ENCODE data around the gene FBXO46.
A peak's percentile ranks its signal among the peaks of the same experiment; 100 is the strongest.
"Not testable (repeated sequence)": the region's sequence is repeated elsewhere in the genome, so short reads cannot be mapped to it uniquely, and the experiment has no call there.

FBXO46 gene

GRCh38 chr19:45757695-45758094 is 27.0 kb upstream of the FBXO46 start:
- Histone ChIP-seq H3K9ac (no peak overlapping the region), H3K36me3 (no peaks in the 10 kb centered on the region), H3K27me3 (no peaks in the 10 kb centered on the region), H3K9me3 (no peaks in the 10 kb centered on the region), H3K27ac (no peak overlapping the region), H3K4me1 (peaks cover 22% of the 10 kb centered on the region), H3K4me2 (no peak overlapping the region), H3K4me3 (no peak overlapping the region), H4K20me1 (no peaks in the 10 kb centered on the region)
- TF ChIP-seq Cebpa-rat (IDR thresholded peaks at IDR 0.05), result no peak

GRCh38 chr19:45754323-45754722 is 23.6 kb upstream of the FBXO46 start:
- peaks cover 8% of the 10 kb centered on the region for H3K4me1 ChIP-seq
- H3K4me2 ChIP-seq, result no peak overlapping the region
- H4K20me1 ChIP-seq, result no peaks in the 10 kb centered on the region
- H3K27me3 ChIP-seq, result no peaks in the 10 kb centered on the region
- H3K36me3 ChIP-seq, result no peaks in the 10 kb centered on the region
- H3K4me3 ChIP-seq, result no peak overlapping the region
- no peak for TF ChIP-seq Cebpa-rat (IDR thresholded peaks at IDR 0.05)
- H3K27ac ChIP-seq, result no peak overlapping the region
- no peaks in the 10 kb centered on the region for H3K9me3 ChIP-seq
- H3K9ac ChIP-seq, result no peak overlapping the region

DNA sequence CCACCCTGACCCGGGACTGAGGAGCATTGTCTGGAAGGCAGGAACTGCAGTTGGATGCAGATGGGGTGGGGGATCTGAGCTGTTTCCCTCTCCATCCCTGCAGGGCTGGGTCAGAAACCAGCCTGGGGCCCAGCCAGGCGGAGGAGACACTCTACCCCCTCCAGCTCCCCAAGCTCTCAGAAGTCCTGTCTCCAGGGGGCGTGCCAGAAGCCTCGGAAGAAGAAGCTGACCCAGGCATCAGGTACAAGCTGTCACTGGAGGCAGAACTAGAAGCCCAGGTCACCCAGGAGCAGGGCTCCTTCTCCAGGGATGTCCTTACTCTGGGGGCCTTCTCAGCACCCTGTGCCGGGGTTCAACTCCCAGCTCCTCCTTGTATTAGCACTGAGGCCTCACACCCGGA is 22.9 kb upstream of the FBXO46 start:
- no peak overlapping the region for H3K27ac ChIP-seq
- no peak overlapping the region for H3K4me3 ChIP-seq
- H3K4me2 ChIP-seq, result peak overlapping the region; percentile 25
- H4K20me1 ChIP-seq, result no peaks in the 10 kb centered on the region
- TF ChIP-seq Cebpa-rat (IDR thresholded peaks at IDR 0.05), result no peak
- H3K9me3 ChIP-seq, result no peaks in the 10 kb centered on the region
- H3K27me3 ChIP-seq, result no peaks in the 10 kb centered on the region
- H3K9ac ChIP-seq, result no peak overlapping the region
- H3K4me1 ChIP-seq, result peaks cover 8% of the 10 kb centered on the region
- H3K36me3 ChIP-seq, result no peaks in the 10 kb centered on the region

DNA sequence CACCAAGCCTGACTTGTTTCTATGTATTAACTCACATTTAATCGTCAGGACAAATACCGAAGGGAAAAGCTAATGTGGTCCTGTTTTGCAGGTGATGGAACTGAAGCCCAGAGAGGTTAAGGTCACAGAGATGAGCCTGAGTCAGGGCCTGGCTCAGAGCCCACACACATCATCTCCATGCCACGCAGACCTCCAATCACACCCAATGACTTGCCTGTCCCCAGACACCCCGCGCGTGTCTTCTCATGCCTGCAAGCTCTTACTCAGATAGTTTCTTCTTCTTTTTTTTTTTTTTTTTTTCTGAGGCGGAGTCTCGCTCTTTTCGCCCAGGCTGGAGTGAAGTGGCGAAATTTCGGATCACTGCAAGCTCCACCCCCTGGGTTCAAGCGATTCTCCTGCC is 21.9 kb upstream of the FBXO46 start:
- Histone ChIP-seq H3K9ac (no peak overlapping the region), H3K36me3 (no peaks in the 10 kb centered on the region), H3K4me3 (no peak overlapping the region), H3K27me3 (no peaks in the 10 kb centered on the region), H3K4me2 (no peak overlapping the region), H3K9me3 (no peaks in the 10 kb centered on the region), H4K20me1 (no peaks in the 10 kb centered on the region), H3K27ac (no peak overlapping the region), H3K4me1 (peaks cover 8% of the 10 kb centered on the region)
- no peak for TF ChIP-seq Cebpa-rat (IDR thresholded peaks at IDR 0.05)

DNA sequence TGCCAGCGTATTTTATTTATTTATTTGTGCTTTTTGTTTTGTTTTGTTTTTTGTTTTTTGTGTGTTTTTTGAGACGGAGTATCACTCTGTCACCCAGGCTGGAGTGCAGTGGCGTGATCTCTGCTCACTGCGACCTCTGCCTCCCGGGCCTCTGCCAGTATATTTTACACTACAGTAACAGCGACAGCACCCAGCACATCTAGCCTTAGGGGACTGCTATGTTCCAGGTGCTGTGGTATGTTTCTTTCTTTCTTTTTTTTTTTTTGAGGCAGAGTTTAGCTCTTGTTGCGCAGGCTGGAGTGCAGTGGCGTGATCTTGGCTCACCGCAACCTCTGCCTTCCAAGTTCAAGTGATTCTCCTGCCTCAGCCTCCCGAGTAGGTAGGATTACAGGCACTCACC is 20.8 kb upstream of the FBXO46 start:
- not testable (repeated sequence) for H3K9ac ChIP-seq, H3K9me3 ChIP-seq

GRCh38 chr19:45747513-45747912 is 16.8 kb upstream of the FBXO46 start:
- Histone ChIP-seq H3K4me1 (no peaks in the 10 kb centered on the region), H3K4me3 (no peak overlapping the region), H3K4me2 (no peak overlapping the region), H3K27ac (no peak overlapping the region), H3K27me3 (no peaks in the 10 kb centered on the region), H4K20me1 (no peaks in the 10 kb centered on the region), H3K9me3 (no peaks in the 10 kb centered on the region), H3K9ac (no peak overlapping the region), H3K36me3 (no peaks in the 10 kb centered on the region)
- no peak for TF ChIP-seq Cebpa-rat (IDR thresholded peaks at IDR 0.05)

More for the DNA sequence above, 20.8 kb upstream of the FBXO46 start:
- H3K4me3 ChIP-seq, H3K27me3 ChIP-seq, H3K4me1 ChIP-seq, H4K20me1 ChIP-seq, H3K4me2 ChIP-seq, H3K27ac ChIP-seq, H3K36me3 ChIP-seq: not testable (repeated sequence)

GRCh38 chr19:45746866-45747265 is 16.2 kb upstream of the FBXO46 start:
- H3K36me3 ChIP-seq, result no peaks in the 10 kb centered on the region
- H3K4me2 ChIP-seq, result no peak overlapping the region
- H3K9ac ChIP-seq, result no peak overlapping the region

DNA sequence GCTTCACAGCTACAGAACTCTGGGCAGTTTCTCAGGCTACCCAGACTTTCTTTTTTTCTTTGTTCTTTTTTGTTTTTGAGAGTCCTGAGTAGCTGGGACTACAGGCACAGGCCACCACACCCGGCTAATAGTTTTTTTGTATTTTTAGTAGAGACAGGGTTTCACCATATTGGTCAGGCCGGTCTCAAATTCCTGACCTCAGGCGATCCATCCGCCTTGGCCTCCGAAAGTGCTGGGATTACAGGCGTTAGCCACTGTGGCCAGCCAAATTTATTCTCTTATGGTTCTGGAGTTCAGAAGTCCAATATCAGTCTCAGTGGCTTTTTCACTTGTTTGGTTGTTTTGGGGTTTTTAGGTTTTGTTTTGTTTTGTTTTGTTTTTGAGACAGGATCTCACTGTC is 14.9 kb upstream of the FBXO46 start:
- no peak overlapping the region for H3K4me2 ChIP-seq
- no peaks in the 10 kb centered on the region for H3K4me1 ChIP-seq
- no peak overlapping the region for H3K9ac ChIP-seq
- H3K9me3 ChIP-seq, result no peaks in the 10 kb centered on the region
- no peaks in the 10 kb centered on the region for H3K36me3 ChIP-seq
- H3K27me3 ChIP-seq, result no peaks in the 10 kb centered on the region
- no peak for TF ChIP-seq Cebpa-rat (IDR thresholded peaks at IDR 0.05)
- H3K4me3 ChIP-seq, result no peak overlapping the region
- H3K27ac ChIP-seq, result no peak overlapping the region
- H4K20me1 ChIP-seq, result no peaks in the 10 kb centered on the region

More at GRCh38 chr19:45746866-45747265, 16.2 kb upstream of the FBXO46 start:
- TF ChIP-seq Cebpa-rat (IDR thresholded peaks at IDR 0.05), result no peak
- Histone ChIP-seq H3K27me3 (no peaks in the 10 kb centered on the region), H3K4me1 (no peaks in the 10 kb centered on the region), H3K9me3 (no peaks in the 10 kb centered on the region), H4K20me1 (no peaks in the 10 kb centered on the region), H3K4me3 (no peak overlapping the region), H3K27ac (no peak overlapping the region)

- Histone ChIP-seq H3K4me3 (no peak overlapping the region), H3K4me2 (no peak overlapping the region), H3K36me3 (no peaks in the 10 kb centered on the region), H3K27ac (no peak overlapping the region), H3K9ac (no peak overlapping the region), H3K9me3 (no peaks in the 10 kb centered on the region), H3K27me3 (no peaks in the 10 kb centered on the region), H3K4me1 (no peaks in the 10 kb centered on the region), H4K20me1 (no peaks in the 10 kb centered on the region)
- TF ChIP-seq Cebpa-rat (IDR thresholded peaks at IDR 0.05), result no peak
Observed at GRCh38 chr19:45742969-45743368, 12.3 kb upstream of the FBXO46 start.

- TF ChIP-seq Cebpa-rat (IDR thresholded peaks at IDR 0.05), result no peak
- H3K4me1 ChIP-seq, result no peaks in the 10 kb centered on the region
- H3K27ac ChIP-seq, result no peak overlapping the region
- no peaks in the 10 kb centered on the region for H3K9me3 ChIP-seq
- H3K36me3 ChIP-seq, result no peaks in the 10 kb centered on the region
- H3K4me3 ChIP-seq, result no peak overlapping the region
- H3K4me2 ChIP-seq, result no peak overlapping the region
- no peaks in the 10 kb centered on the region for H3K27me3 ChIP-seq
- no peaks in the 10 kb centered on the region for H4K20me1 ChIP-seq
- H3K9ac ChIP-seq, result no peak overlapping the region
Observed at GRCh38 chr19:45739498-45740439, 9.1 kb upstream of the FBXO46 start.
